ENCODE measurements around the gene TUBA1B.

Gene TUBA1B

DNA sequence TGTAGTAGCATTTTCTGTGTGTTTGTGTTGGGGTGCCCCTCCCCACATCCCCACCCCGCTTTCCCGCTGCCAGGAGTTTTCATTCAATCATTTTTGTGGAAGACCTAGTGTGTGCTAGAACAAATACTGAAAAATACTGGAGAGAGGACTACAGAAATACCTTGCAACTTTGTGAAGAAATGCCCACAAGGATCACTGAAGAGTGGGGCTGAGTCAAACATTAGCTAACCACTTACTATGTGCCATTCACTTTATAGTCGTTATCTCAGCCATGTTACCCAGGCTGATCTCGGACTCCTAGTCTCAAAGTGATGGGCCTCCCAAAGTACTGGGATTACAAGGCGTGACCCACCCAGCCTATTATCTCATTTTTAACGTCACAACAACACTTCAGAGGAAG, 20.0 kb downstream of the TUBA1B start:
- TF ChIP-seq, protein P1, sequence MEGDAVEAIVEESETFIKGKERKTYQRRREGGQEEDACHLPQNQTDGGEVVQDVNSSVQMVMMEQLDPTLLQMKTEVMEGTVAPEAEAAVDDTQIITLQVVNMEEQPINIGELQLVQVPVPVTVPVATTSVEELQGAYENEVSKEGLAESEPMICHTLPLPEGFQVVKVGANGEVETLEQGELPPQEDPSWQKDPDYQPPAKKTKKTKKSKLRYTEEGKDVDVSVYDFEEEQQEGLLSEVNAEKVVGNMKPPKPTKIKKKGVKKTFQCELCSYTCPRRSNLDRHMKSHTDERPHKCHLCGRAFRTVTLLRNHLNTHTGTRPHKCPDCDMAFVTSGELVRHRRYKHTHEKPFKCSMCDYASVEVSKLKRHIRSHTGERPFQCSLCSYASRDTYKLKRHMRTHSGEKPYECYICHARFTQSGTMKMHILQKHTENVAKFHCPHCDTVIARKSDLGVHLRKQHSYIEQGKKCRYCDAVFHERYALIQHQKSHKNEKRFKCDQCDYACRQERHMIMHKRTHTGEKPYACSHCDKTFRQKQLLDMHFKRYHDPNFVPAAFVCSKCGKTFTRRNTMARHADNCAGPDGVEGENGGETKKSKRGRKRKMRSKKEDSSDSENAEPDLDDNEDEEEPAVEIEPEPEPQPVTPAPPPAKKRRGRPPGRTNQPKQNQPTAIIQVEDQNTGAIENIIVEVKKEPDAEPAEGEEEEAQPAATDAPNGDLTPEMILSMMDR (IDR thresholded peaks at IDR 0.05; ENCODE audit: insufficient read depth, low read length, poor library complexity, severe bottlenecking), result no peak
- no peaks in the 10 kb centered on the region for H3K27me3 ChIP-seq (replicated peaks; ENCODE audit: control insufficient read depth, insufficient read depth, low read length)
- DNase-seq (ENCODE audit: extremely low read depth, insufficient read length), result no peak

DNA sequence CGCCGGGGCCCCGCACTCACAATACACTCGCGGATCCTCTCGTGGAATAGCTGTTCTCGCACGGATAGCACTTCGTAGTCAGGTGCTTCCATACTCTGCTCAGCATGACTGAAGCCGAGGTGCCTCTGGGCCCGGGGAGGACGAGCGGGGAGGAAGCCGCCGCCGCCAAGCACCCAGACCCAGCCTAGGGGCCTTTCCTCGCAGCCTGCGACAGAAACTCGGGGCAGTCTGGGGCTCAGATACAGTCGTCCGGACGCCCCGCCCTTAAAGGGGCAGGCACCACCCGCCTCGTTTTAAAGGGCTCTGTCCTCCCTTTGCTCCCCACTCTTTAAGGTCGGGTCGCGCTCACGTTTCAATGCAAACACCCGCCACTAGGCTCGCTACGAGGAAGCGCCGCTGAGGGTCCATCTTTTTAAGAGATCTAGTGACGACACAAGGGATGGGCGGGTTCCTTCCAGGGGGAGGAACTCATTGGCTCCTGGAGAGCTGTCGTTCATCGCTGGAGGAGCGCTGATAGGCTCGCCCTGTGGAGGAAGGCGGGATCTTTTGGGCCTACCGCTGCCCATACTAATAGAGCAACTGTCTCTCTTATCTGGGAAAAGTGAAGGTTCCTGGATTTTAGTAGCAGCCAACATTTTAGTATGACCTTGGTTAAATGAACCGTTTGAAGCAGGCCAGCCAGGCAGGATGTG, 20.6 kb downstream of the TUBA1B start, which contains the start of gene LMBR1L:
Gene LMBR1L, minus strand, starts transcription at position 384 of the 692 bp plus-strand sequence. Its CDS starts 292 bp downstream, at position 92.
- no peaks in the 10 kb centered on the region; the same call in 1 of the 2 replicates for H3K36me3 ChIP-seq (ENCODE audit: control insufficient read depth, insufficient read depth, low read length)
- peak; percentile 91 for DNase-seq (ENCODE audit: extremely low read depth, insufficient read length)
- TF ChIP-seq, protein P1 (IDR thresholded peaks at IDR 0.05; ENCODE audit: insufficient read depth, low read length, poor library complexity, severe bottlenecking), result peak; percentile 41
- no peaks in the 10 kb centered on the region for H3K27me3 ChIP-seq (replicated peaks; ENCODE audit: control insufficient read depth, insufficient read depth, low read length)
- peak within 1 kb of the TSS; percentile 94 for H3K4me3 ChIP-seq (replicated peaks; ENCODE audit: low read depth, low read length)

More for the DNA sequence above, 20.0 kb downstream of the TUBA1B start:
- Histone ChIP-seq H3K4me3 (replicated peaks; ENCODE audit: low read depth, low read length) (peak overlapping the region; percentile 43), H3K36me3 (ENCODE audit: control insufficient read depth, insufficient read depth, low read length) (no peaks in the 10 kb centered on the region; the same call in 1 of the 2 replicates)

DNA sequence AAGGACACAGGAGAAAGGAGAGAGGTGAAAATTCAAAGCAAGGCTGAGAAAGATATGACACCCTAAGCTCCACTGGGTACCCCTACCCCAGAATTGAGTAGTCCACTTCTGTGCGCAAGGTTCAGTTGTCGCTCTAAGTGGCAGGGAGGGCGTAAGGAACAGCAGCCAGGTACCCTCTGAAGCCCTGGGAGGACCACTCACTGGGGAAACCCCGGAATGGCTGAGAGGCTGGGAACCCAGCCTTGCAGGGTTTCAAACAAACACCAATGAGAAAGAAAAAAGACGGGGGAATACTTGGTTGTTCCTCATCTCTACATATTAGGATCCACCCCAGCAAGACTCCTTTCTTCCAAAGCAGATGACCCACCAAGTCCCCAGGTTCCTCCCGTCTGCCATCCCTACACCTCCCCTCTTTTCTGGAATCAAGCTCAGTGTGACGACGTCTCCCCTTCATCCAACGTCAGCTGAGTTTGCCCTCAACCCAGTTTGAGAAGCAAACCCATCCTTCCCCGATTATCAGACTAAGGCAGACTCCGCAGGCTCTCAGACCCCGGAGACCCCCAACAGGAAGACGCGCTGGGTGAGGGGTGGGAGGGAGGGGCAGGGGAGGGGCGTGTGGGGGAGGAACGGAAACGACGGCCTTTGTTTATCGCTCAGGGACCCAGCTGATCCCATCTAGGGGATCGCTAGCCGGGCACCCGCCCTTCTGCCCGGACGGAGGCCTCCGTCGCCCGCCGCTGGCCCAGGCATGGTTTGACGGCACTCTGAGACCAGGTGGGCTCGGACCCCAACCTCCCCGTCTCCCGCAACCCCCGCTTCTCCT, 21.3 kb downstream of the TUBA1B start:
- Histone ChIP-seq H3K27me3 (replicated peaks; ENCODE audit: control insufficient read depth, insufficient read depth, low read length) (no peaks in the 10 kb centered on the region), H3K36me3 (ENCODE audit: control insufficient read depth, insufficient read depth, low read length) (no peaks in the 10 kb centered on the region; the same call in 1 of the 2 replicates), H3K4me3 (replicated peaks; ENCODE audit: low read depth, low read length) (peak overlapping the region; percentile 94)
- TF ChIP-seq, protein P1 (IDR thresholded peaks at IDR 0.05; ENCODE audit: insufficient read depth, low read length, poor library complexity, severe bottlenecking), result no peak
- no peak for DNase-seq (ENCODE audit: extremely low read depth, insufficient read length)

DNA sequence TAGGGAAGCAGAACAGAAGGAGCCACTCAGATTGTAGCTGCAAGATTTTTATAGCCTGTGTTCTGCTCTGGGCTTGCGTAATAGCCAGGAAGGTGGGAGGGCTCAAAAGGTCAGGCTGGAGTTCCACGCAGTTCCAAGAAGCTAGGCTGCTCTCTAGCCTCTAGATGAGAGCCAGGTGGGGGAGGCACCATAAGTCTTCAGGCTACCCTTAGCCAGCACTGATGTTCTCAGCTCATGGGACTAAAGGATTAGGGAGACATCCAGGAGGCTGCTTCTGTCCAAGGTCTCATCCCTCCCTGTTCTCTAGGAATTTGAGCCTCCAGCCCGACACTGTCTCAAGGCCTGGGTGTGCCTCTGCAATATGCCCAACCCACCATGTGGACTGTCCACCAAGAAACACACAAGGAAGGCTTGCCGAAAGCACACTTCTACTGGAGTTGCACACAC, 22.2 kb downstream of the TUBA1B start:
- DNase-seq (ENCODE audit: extremely low read depth, insufficient read length), result no peak
- Histone ChIP-seq H3K4me3 (replicated peaks; ENCODE audit: low read depth, low read length) (no peak overlapping the region), H3K36me3 (ENCODE audit: control insufficient read depth, insufficient read depth, low read length) (peaks cover 2% of the 10 kb centered on the region), H3K27me3 (replicated peaks; ENCODE audit: control insufficient read depth, insufficient read depth, low read length) (no peaks in the 10 kb centered on the region)
- TF ChIP-seq, protein P1 (IDR thresholded peaks at IDR 0.05; ENCODE audit: insufficient read depth, low read length, poor library complexity, severe bottlenecking), result no peak

DNA sequence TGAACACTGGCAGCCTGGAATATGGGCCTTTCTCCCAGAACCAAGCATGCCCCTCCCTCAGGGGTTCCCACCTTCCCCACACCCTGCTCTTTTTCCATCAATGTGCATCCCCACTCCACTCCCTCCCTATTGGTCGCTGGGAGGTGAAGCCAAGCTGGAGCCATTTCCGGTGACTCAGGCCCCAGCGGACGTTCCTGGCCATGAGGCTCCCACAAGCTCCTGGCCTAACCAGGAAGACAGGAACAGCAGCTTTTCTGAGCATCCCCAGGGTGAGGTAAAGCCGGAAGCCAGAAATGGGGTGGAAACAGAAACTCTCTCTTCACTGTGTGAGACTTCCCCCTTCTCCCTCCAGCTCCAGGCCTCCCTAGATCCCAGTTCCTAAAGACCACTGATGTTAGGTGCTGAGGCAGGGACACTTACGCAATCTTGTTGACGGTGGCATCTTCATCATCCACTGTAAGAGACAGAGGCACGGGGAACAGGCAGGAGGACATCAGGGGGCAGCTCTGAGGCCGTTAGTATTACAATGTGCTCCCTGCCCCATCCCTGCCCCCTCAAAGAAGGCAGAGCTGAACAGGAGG, 25.6 kb downstream of the TUBA1B start:
- DNase-seq (ENCODE audit: extremely low read depth, insufficient read length), result no peak
- no peak overlapping the region for H3K4me3 ChIP-seq (replicated peaks; ENCODE audit: low read depth, low read length)
- TF ChIP-seq, protein P1 (IDR thresholded peaks at IDR 0.05; ENCODE audit: insufficient read depth, low read length, poor library complexity, severe bottlenecking), result no peak
- H3K36me3 ChIP-seq (ENCODE audit: control insufficient read depth, insufficient read depth, low read length), result peaks cover 8% of the 10 kb centered on the region
- H3K27me3 ChIP-seq (replicated peaks; ENCODE audit: control insufficient read depth, insufficient read depth, low read length), result no peaks in the 10 kb centered on the region

Measured in GM06990 (cell line).